ENCODE results near the gene BSND. TPM values are rescaled to one million over a fixed set of nuclear protein-coding genes. Genes with fewer than 3 reads are reported as not detected.

Gene BSND
- not detected for total RNA-seq

DNA sequence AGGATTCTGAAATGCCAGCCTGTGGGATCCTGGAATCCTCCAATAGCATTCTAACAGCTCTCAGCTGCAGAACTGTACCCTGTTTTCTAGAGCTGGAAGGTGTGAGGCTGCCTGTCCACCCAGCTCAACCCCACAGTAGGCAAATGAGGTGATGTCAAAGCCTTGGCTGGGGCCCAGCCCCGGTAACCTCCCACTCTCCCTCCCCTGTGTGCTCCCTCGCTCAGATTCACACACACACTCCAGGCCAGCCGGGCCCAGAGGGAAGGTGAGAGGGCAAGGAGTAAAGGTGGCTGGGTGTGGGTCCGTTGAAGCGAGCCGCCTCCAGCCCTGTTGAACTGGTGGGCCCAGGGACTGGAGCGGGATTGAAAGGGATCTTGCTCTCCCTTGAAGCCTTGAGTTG is at the start of gene BSND:
BSND (plus strand) TSS at position 257 of the 400 bp plus-strand sequence. CDS start 254 bp downstream, outside the sequence.

GRCh38 chr1:54980528-54981241 is 18.0 kb upstream of the BSND start, which contains the start of gene TMEM61:
TSS of gene TMEM61 (plus strand) at chr1:54980628. CDS start at chr1:54981066, 438 bp downstream.

DNA sequence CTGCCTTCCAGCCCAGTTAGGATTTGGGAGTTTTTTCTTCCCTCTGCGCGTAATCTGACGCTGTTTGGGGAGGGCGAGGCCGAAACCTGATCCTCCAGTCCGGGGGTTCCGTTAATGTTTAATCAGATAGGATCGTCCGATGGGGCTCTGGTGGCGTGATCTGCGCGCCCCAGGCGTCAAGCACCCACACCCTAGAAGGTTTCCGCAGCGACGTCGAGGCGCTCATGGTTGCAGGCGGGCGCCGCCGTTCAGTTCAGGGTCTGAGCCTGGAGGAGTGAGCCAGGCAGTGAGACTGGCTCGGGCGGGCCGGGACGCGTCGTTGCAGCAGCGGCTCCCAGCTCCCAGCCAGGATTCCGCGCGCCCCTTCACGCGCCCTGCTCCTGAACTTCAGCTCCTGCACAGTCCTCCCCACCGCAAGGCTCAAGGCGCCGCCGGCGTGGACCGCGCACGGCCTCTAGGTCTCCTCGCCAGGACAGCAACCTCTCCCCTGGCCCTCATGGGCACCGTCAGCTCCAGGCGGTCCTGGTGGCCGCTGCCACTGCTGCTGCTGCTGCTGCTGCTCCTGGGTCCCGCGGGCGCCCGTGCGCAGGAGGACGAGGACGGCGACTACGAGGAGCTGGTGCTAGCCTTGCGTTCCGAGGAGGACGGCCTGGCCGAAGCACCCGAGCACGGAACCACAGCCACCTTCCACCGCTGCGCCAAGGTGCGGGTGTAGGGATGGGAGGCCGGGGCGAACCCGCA is 40.8 kb downstream of the BSND start, which contains the start of gene PCSK9:
PCSK9 (plus strand) TSS at position 207 of the 741 bp plus-strand sequence; CDS start at position 497, 290 bp downstream.

Other genes starting within 250 kb of the BSND start
- gene PARS2, start 234.4 kb upstream of the BSND start, total RNA-seq, result 1 to 10 TPM; 2.7 to 3.0 TPM
- 10 to 100 TPM in 1 of 2 experiments, 1 to 10 TPM in 1; 8.7 to 10.2 TPM for gene TTC22, start 197.6 kb upstream of the BSND start, total RNA-seq
- gene DHCR24, start 111.7 kb upstream of the BSND start, total RNA-seq, result 10 to 100 TPM; 78.5 to 84.5 TPM
- not detected for gene TMEM61, start 18.3 kb upstream of the BSND start, total RNA-seq
- not detected for gene PCSK9, start 40.6 kb downstream of the BSND start, total RNA-seq
- gene USP24, start 216.4 kb downstream of the BSND start, total RNA-seq, result 10 to 100 TPM; 40.3 to 42.8 TPM